H7 (cell line): Measurements from ENCODE around the gene CDK11B. TPM values are rescaled to one million over a fixed set of nuclear protein-coding genes. Genes with fewer than 3 reads are reported as not detected.
A peak's percentile ranks its signal among the peaks of the same experiment; 100 is the strongest.

Experiments
- DNase-seq: peaks from one replicate; pipeline ENCODE4 v3.0.0; 2012
- H3K27me3 ChIP-seq: 2 replicates; pipeline ENCODE4 v1.6.0; 2011; ENCODE audit warnings: mild to moderate bottlenecking, low read length; ENCODE audit not compliant: control insufficient read depth, insufficient read depth
- H3K36me3 ChIP-seq: replicated peaks from 2 replicates; pipeline ENCODE4 v1.5.1; 2011; ENCODE audit warnings: low read length; ENCODE audit not compliant: control insufficient read depth, insufficient read depth
- H3K4me3 ChIP-seq: 2 replicates; pipeline ENCODE4 v1.5.1; 2011; ENCODE audit warnings: low read depth, mild to moderate bottlenecking, control low read depth, low read length, moderate library complexity; ENCODE audit not compliant: insufficient read depth
- total RNA-seq: library from RNA; depleted of rRNA; stranded (reverse); fragments of >200 nt; shearing (Covaris generic); gene quantifications from 2 replicates; pipeline ENCODE4 v1.2.3, GENCODE V29; 2014

The CDK11B gene
- total RNA-seq, 1 experiment from 2014 or later, result 12.0 TPM

DNA sequence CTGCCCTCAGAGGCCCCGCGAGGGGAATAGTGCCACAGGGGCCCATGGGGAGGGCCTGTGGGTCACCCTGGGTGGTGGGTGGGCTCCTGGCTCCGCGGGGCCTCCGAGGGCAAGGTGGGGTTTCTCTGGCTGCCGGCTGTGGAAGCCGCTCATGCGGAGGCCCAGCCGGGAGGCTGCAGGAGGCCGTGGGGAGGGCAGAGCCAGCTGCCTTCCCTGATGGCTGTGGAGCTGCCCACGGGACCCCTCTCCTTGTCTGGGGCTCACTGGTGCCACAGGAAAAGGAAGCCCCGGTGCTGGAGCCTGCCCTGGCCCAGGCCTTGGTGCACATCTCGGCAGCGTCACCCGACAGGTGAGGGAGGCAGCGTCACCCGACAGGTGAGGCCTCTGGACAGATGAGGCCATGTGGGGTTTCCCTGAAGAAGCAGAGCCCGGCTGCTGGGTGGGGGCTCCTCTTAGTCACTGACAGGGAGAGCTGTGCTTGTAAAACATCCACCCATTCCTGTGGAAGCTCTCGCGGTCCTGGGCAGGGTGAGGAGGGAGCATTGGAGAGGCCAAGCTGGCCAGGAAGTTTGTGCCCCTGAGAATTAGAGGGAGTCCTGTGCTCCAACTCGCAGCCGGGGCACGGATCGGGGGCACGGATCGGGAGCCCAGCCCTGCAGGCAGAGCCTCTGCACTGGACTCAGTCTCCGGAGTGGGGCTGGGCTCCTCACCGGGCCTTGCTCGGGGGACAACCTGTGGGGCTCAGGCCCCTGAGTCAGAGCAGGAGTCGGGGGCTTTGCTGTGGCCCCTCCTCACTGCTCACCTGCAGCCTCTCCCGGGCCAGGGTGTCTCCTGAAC lies 37.4 kb downstream of the CDK11B start:
- Histone ChIP-seq H3K27me3 (no peaks in the 10 kb centered on the region), H3K4me3 (no peak overlapping the region), H3K36me3 (peaks cover 1% of the 10 kb centered on the region; the same call in 1 of the 2 replicates)
- no peak for DNase-seq

DNA sequence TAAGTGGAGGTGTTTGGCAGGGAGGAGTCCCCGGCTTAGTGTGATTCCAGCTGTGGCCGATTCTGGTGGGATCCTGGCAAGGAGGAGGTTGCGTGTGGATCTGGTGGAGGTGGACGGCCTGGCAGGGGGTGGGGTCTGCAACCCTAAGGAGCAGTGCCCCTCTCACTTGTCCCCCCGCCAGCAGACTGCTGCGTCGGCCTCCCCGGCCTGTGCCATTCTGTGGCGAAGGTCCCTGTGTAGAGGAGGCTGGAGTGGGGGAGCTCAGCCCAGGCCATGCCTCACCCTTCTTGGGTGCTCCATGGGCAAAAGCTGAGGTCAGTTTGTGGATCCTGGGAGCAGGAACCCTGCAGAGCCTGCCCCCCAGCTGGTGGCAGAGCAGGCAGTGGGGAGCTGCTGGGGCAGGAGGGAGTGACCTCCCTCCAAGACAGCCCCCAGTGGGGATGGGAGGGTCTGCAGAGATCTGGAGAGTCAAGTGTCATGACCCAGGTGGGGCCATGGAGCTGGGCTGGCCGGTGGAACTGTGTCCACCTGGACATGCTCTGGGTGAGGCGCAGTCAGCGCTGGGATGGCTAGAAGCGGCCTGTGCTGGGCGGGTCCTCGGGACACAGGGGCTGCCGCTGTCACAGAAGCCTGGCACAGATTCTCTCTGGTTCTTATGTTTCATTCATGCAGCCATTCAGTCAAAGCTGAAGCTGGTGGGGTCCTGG lies 38.2 kb downstream of the CDK11B start:
- no peak for DNase-seq
- H3K27me3 ChIP-seq, result no peaks in the 10 kb centered on the region
- H3K4me3 ChIP-seq, result no peak overlapping the region
- H3K36me3 ChIP-seq, result peaks cover 1% of the 10 kb centered on the region; the same call in 1 of the 2 replicates

DNA sequence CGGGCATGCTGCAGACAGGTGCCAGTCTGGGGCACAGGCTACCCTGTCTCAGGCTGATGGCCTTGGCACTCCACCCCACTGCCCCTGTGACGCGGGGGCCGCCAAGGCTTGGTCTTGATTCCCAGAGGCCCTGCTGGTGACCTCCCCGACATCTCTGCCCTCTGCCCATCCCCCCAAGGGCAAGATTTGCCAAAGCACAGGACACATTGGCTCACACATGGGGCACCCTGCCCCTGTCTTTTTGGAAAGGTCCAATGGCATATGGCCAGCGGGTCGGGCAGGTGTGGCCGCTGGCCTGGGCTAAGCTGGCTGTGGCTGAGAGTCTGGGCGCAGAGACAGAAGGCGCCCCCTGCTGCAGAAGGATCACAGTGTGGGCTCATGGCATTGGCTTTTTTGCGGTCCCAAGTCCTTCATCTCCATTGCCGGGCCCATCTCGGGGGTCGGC lies 38.9 kb downstream of the CDK11B start:
- DNase-seq, result peak; percentile 92
- no peaks in the 10 kb centered on the region for H3K27me3 ChIP-seq
- H3K36me3 ChIP-seq, result peaks cover 1% of the 10 kb centered on the region; the same call in 1 of the 2 replicates
- no peak overlapping the region for H3K4me3 ChIP-seq

DNA sequence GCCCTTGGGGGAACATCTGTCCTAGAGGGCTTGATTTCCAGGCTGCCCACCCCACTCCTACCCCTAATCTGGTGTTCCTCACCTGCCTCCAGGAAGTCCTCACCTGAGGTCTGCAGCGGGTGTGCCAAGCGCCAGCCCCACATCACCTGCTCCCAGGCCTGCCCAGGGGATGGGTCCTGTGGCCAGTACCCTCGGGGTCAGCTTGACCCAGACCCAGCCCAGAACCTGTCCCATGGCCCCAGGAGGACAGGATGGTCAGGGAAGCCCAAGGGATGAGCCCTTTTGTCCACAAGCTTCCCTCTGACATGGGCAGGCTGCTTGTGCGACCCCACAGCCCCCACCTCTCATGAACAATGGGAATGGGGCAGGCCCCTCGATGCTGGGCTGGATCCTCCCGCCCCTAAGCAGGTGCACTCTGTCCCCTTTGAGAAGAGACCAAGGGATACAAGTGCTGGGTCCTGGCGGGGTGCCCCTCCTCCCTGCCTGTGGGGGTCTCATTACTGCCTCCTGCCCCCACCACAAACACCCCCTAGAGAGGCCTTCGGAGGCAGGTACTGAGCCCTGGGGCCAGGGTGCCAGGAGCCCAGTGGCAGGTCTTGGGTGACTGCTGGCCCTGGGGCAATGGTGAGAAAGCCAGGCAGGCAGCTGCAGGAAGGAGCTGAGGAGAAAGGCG lies 40.3 kb downstream of the CDK11B start:
- Histone ChIP-seq H3K27me3 (no peaks in the 10 kb centered on the region), H3K36me3 (peaks cover 1% of the 10 kb centered on the region; the same call in 1 of the 2 replicates), H3K4me3 (no peak overlapping the region)
- no peak for DNase-seq

DNA sequence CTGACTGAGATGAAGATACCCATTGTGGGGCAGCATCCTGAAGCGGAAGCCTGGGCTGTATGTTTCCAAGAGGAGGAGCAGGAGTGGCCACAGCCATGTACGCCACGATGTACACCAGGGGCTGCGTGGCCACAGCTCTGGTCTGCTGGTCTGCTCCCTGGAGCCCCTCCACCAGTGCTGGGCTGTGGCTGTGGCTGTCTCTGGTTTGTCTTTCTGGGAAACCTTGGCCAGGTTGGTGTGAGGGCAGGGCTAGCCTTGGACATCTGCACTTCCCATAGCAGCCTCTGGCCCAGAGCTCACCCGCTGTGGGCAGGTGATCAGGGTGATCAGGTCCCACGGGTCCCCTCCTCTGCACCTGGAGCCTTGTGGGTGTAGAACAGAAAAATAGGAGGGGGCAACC lies 40.9 kb downstream of the CDK11B start:
- no peak for DNase-seq
- Histone ChIP-seq H3K27me3 (no peaks in the 10 kb centered on the region), H3K4me3 (no peak overlapping the region), H3K36me3 (peaks cover 1% of the 10 kb centered on the region; the same call in 1 of the 2 replicates)

DNA sequence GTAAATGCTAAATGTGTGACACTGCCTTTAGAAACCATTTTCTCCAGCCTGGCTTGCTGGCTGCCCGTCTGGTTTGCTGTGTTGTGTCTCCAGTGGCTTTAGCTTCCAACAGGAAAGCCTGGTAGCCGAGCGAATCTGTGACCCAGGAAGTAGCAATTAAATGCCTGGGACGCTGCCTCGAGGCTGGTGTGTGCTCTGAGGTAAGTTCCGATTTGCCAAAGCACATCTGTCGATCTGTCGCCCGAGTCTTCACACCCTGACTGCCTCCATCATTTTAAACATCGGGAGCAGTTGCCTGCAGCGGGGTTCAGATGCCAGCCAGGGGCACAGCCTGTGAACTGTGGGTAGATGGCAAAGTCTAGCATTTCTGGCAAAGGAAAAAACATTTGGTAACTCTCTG lies 41.3 kb downstream of the CDK11B start:
- DNase-seq, result no peak
- Histone ChIP-seq H3K4me3 (no peak overlapping the region), H3K36me3 (peaks cover 1% of the 10 kb centered on the region; the same call in 1 of the 2 replicates), H3K27me3 (no peaks in the 10 kb centered on the region)

DNA sequence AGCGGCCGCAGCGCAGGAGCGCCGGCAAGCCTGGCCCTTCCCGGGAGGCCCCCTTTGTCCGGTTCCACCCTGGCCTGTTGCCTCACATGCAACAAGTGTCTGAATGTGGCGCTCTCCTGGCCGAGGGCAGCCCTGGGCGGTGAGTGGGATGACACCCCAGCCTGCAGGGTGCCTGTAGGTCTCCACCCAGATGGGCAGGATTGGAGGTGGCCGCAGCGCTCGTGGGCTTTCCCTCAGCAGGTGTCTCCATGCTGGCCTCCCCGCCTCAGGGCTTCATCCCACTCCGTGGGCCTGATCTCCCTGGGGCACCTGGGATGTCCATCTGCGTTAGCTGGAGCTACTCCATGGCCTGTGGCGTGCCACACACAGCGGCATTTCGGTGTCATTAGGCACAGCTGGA lies 42.0 kb downstream of the CDK11B start:
- Histone ChIP-seq H3K36me3 (peaks cover 1% of the 10 kb centered on the region; the same call in 1 of the 2 replicates), H3K27me3 (no peaks in the 10 kb centered on the region), H3K4me3 (peak overlapping the region; percentile 100; the same call in 1 of the 2 replicates)
- no peak for DNase-seq

DNA sequence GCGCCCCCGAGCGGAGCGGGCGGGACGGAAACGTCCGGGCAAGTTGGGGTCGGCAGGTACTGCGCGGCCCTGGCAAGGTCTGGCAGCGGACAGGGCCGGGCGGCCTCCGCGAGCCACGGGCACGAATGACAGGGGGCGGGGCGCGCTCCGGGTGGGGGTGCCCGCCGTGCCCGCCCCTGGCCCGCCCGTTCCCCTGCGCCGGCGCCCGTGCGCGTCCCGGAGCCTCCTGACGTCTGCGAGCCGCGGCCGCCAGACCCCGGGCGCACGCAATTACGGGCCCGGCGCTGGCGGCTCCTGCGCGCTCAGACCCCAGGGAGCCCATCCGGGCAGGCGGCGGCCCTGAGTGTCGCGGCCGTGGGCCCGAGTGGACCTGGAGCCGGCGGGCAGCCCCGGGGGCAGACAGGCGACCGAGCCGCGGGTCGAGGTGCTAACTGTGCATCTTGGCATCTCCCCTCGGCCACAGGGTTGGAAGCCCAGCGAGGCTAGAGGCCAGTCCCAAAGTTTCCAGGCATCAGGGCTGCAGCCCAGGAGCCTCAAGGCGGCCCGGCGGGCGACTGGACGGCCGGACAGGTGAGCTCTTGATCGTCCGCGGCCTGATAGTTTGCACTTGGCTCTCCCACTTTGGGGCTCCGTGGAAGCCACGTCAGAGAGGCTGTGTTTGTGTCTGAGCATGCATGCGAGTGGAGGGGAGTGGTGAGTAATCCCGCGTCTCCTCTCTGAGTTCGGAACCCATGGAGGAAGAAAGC lies 42.6 kb downstream of the CDK11B start:
- H3K27me3 ChIP-seq, result no peaks in the 10 kb centered on the region
- peaks cover 1% of the 10 kb centered on the region; the same call in 1 of the 2 replicates for H3K36me3 ChIP-seq
- H3K4me3 ChIP-seq, result peak overlapping the region; percentile 100
- peak; percentile 92 for DNase-seq

DNA sequence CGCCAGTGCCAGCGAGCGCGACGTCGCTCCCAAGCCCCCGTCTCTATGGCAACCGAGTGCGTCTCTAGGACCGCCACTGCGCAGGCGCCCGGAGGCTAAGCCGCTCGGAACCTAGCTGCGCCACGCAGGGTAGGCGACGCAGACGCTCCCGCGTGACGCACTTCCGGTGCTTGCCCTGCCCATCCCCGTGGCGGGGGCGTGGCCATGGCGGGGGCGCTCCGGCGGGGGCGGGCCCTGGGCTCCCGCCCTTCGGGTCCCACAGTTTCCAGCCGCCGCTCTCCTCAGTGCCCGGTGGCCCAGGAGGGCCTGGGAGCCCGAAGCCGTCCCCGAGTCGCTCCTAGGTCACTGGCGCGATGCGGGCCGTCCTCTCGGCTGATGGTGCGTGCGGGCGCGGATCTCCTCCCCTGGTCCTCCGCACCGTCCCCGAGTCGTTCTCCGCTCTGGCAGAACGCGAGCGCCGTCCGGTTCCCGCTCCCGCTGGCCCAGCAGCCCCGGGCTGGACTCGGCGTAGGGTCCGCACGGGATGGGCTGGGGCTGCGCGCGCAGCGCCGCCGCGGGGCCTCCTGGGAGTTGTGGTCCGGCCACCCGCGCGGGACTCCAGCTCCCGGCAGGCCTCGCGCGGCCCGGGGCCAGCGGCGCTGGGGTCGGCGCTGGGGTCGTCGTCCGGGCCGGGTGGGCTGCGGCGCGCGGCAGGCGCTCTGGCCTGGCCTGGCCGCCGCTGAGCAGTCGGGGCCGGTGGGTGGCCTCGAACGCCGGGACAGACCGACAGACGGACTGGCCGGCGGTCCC lies 43.4 kb downstream of the CDK11B start, which contains the start of gene MIB2:
Gene MIB2 (plus strand): TSS at position 245 of the 789 bp plus-strand sequence. CDS start 7,953 bp downstream, outside the sequence.
- peak; percentile 100 for DNase-seq
- Histone ChIP-seq H3K4me3 (peak within 1 kb of the TSS; percentile 100), H3K27me3 (no peaks in the 10 kb centered on the region), H3K36me3 (peaks cover 1% of the 10 kb centered on the region; the same call in 1 of the 2 replicates)

DNA sequence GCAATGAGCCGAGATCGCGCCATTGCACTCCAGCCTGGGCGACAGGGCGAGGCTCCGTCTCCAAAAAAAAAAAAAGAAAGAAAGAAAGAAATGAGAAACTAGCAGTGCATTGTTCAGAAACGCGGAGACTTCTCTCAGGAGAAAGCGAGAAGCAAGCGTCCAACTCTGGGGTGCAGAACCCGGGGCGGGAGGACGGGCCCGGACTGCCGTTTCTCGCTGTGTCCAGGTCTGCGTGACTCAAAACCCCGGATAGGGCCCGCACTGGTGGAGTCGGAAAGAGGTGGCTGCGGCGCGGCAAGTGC lies 43.9 kb downstream of the CDK11B start:
- no peaks in the 10 kb centered on the region for H3K27me3 ChIP-seq
- DNase-seq, result no peak
- H3K4me3 ChIP-seq, result peak overlapping the region; percentile 100
- H3K36me3 ChIP-seq, result peaks cover 1% of the 10 kb centered on the region; the same call in 1 of the 2 replicates

DNA sequence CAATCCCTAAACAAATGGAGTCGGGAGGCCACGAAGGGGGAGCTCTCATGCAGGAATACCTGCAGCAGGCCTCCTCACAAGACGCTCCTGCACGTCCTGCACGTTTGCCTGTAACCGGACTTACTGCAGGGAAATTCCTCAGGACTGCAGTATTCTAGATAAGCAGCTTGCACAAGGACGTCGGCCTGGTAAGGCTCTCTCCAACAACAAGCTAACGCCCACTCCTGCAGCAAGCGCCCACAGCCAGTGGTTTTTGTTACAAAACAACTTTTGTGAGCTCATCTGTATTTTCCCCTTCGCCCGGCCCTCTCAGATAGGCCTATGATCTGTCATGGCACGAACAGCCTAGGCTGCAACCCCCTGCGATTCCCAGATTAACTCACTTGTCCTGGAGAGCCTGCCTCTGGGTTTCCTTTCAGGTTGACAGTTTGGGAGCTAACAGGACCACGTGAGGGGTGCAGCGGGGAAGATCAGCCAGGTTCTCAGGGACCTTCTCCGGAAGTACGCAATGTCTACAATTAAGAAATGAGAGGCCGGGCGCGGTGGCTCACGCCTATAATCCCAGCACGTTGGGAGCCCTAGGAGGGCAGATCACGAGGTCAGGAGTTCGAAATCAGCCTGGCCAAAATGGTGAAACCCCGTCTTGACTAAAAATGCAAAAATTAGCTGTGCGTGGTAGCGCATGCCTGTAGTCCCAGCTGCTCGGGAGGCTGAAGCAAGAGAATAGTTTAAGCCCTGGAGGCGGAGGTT lies 44.4 kb downstream of the CDK11B start:
- peaks cover 1% of the 10 kb centered on the region; the same call in 1 of the 2 replicates for H3K36me3 ChIP-seq
- DNase-seq, result no peak
- no peaks in the 10 kb centered on the region for H3K27me3 ChIP-seq
- peak overlapping the region; percentile 100 for H3K4me3 ChIP-seq

DNA sequence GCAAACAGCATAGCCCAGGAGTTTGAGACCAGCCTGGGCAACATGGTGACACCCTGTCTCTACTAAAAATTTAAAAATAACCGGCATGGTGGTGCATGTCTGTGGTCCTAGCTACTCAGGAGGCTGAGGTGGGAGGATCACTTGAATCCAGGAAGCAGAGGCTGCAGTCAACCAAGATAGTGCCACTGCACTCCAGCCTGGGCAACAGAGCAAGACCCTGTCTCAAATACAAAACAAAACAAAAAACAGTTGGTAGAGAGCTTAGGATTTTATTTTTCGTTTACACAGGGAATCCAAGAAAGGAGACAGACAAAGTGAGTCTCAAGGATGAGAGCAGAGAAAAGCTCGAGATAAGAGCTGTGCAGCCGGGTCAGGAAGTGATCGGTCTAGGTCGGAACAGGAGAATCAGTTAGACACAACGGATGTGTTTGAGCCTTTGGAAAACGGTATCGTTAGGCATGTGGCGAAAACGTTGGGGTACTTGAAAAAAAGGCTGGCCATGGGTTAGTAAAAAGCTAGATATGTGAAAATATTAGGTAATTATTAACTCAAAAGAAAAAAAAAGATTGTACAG lies 45.2 kb downstream of the CDK11B start:
- Histone ChIP-seq H3K27me3 (no peaks in the 10 kb centered on the region), H3K4me3 (no peak overlapping the region), H3K36me3 (peaks cover 1% of the 10 kb centered on the region; the same call in 1 of the 2 replicates)
- DNase-seq, result no peak

DNA sequence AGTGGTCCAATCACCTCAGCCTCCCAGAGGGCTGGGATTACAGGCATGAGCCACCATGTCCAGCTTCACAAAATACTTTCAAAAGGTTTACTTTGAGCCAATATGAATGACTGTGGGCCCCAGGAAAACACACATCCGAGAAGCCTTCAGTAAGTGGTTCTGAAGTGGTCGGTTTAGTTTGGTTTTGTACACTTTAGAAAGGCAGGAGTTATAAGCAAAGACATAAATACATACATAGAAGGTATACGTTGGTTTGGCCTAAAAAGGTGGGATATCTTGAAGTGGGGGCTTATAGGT lies 46.8 kb downstream of the CDK11B start:
- no peaks in the 10 kb centered on the region for H3K36me3 ChIP-seq
- no peak overlapping the region for H3K4me3 ChIP-seq
- DNase-seq, result no peak
- H3K27me3 ChIP-seq, result no peaks in the 10 kb centered on the region
